ENCODE data around the gene KANSL1.

DNA sequence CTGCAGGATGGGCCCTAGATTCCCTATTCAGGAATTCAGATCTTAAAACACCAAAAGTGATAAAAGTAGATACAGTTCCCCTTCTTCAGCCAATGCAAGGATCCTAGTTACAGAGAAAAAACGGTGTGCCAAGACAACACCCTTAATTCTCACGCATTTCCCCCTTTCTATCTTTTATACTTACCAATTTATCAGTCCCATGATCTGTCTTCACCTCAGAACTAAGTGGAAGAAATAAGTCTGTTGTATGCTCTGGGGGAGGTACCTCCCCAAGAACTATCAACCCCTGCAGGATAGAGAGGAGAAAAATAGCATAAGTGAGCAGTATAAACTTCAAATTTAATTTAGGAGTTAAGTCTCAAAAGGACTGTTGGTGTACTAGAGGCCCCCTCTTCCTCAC is 111.0 kb downstream of the KANSL1 start:
- TF ChIP-seq POLR2AphosphoS5 (IDR thresholded peaks at IDR 0.05; ENCODE audit: low read depth, low read length) (no peak), TAF1 (IDR thresholded peaks at IDR 0.05; ENCODE audit: borderline replicate concordance, insufficient read depth, low read length) (no peak), SIN3A (IDR thresholded peaks at IDR 0.05; ENCODE audit: borderline replicate concordance, insufficient read depth, low read length) (no peak)
- TF ChIP-seq, protein P1, sequence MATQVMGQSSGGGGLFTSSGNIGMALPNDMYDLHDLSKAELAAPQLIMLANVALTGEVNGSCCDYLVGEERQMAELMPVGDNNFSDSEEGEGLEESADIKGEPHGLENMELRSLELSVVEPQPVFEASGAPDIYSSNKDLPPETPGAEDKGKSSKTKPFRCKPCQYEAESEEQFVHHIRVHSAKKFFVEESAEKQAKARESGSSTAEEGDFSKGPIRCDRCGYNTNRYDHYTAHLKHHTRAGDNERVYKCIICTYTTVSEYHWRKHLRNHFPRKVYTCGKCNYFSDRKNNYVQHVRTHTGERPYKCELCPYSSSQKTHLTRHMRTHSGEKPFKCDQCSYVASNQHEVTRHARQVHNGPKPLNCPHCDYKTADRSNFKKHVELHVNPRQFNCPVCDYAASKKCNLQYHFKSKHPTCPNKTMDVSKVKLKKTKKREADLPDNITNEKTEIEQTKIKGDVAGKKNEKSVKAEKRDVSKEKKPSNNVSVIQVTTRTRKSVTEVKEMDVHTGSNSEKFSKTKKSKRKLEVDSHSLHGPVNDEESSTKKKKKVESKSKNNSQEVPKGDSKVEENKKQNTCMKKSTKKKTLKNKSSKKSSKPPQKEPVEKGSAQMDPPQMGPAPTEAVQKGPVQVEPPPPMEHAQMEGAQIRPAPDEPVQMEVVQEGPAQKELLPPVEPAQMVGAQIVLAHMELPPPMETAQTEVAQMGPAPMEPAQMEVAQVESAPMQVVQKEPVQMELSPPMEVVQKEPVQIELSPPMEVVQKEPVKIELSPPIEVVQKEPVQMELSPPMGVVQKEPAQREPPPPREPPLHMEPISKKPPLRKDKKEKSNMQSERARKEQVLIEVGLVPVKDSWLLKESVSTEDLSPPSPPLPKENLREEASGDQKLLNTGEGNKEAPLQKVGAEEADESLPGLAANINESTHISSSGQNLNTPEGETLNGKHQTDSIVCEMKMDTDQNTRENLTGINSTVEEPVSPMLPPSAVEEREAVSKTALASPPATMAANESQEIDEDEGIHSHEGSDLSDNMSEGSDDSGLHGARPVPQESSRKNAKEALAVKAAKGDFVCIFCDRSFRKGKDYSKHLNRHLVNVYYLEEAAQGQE (IDR thresholded peaks at IDR 0.05; ENCODE audit: insufficient read depth in 1 of 2, low read depth in 2 of 2, low read length in 2 of 2), result no peak
